RCC 7860 (cell line): Measurements from ENCODE around the gene PPIA.
A peak's percentile ranks its signal among the peaks of the same experiment; 100 is the strongest.
"Not testable (repeated sequence)": the region's sequence is repeated elsewhere in the genome, so short reads cannot be mapped to it uniquely, and the experiment has no call there.

Experiments
- DNase-seq: peaks from one replicate; pipeline ENCODE4 v3.0.0-alpha.2; 2015; ENCODE audit warnings: low spot score
- FAIRE-seq: peaks from 2 replicates; lab custom pipeline; 2012; peaks lifted over from hg19 to GRCh38; lab: Jason Lieb, UNC

The PPIA gene

DNA sequence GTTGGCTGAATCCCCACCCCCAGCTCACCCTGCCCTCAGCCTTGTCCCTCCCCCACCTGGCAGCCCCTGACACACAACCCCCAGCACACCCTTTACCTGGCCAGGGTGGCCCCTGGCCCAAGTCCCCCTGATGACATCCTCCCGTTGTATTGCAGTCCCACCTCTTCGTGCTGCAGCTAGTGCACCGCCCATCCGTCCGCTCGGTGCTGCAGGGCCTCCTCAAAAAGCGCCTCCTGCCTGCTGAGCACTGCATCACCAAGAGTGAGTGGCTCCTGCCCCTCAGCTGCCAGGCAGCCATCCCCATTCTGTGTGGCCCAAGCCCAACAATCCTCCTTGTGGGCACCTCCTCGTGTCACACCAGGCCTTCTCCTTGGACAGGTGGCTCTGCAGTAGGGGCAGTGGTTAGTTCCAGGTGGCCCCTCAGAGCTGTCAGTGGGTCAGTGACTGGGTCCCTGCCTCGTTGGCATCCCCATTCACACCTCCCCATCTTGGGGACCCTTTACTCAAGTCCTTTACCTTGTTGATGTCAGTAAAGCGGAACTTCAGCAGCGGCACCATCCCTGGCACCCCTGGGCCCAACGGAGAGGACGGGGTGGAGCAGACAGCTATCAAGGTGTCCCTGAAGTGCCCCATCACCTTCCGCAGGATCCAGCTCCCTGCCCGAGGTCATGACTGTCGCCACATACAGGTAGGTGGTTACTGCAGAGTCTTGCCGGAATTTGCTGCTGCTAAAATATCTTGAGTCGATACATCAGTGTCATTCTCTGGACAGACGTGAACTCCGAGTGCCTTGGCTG is 33.6 kb upstream of the PPIA start:
- DNase-seq (no peak), FAIRE-seq (no peak)

GRCh38 chr7:44764081-44764480 is 32.4 kb upstream of the PPIA start:
- DNase-seq (no peak), FAIRE-seq (no peak)

- no peak for FAIRE-seq
- DNase-seq: no peak
Measured at GRCh38 chr7:44764665-44765578, 31.6 kb upstream of the PPIA start.

GRCh38 chr7:44765579-44766415 is 30.7 kb upstream of the PPIA start:
- DNase-seq (no peak), FAIRE-seq (no peak)

GRCh38 chr7:44766416-44766801 is 30.1 kb upstream of the PPIA start:
- no peak for FAIRE-seq
- no peak for DNase-seq

- DNase-seq: no peak
- no peak for FAIRE-seq
Measured at GRCh38 chr7:44767134-44767911, 29.2 kb upstream of the PPIA start.

DNA sequence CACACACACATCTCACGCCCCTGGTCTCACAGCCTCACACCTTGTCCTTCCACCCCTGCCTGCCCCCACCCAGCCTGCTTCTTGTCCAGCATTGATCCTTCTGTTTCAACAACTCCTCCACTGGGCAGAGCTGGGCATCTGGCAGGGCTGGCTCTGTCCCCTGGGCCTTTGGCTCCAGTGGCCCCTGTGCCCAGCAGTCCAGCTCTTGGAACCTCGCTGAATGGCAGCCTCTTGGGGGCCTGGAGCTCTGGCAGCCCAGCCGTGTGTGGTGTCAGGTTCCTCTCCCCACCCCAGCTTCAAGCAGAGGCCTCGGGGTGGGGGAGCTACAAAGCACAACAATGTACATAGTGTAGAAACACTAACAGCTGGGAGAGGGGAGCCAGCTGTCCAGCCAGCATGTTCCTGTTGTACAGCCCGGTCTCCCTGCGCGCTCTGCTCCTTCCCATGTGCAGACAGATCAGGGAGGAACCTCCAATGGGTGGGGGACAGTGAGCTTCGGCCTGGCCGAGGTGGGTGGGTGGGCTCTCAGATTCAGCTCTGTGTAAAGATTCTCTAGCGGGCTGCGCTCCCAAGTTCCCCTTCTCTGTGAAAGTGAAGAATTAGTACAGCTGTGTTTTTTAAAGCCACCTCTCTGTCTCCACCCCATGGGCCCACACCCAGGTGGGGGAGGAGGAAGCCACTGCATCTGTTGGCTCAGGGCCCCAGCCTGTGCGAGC is 28.4 kb upstream of the PPIA start:
- FAIRE-seq (no peak), DNase-seq (no peak)

DNA sequence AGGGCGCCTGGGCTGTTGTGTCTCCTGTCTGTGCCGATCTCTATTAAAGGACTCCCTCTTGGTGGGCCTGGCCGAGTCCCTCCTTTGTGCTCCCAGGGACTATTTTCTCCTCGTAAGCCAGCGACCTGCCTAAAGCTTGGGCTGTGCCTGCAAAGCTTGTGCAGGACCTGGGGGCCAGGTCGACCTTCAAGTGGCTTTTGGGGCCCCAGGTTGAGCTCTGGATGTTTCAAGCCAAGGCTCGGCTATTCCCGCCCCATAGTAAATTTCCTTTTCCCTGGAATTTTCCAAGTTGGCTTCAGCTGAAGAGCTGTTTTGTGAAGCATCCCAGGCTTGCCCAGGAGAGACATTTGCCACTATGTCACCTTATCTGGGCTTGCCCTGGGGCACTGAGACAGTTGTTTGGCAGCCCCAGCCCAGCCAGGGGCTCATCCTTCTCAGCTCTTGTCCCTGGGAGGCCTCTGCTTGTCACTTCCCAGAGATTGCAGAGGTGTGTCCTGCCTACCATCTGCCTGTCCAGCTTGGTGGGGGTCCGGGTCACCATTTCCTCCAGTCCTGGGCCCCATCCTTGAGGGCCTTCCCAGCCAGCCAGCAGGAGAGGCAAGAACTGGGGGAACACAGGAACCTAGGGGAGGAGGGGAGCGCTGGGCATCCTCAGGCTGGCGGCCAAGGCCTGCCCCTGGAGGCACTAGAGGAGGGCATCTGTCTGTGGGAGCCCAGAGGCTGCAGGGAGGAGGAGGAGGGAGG is 27.7 kb upstream of the PPIA start:
- FAIRE-seq (no peak), DNase-seq (no peak)

- DNase-seq (no peak), FAIRE-seq (no peak)
Measured at GRCh38 chr7:44769376-44769775, 27.1 kb upstream of the PPIA start.

GRCh38 chr7:44769776-44770294 is 26.6 kb upstream of the PPIA start:
- FAIRE-seq (no peak), DNase-seq (peak; percentile 49)

- DNase-seq: no peak
- FAIRE-seq: no peak
Measured at GRCh38 chr7:44771358-44771757, 25.1 kb upstream of the PPIA start.

GRCh38 chr7:44772440-44772839 is 24.0 kb upstream of the PPIA start:
- DNase-seq: no peak
- no peak for FAIRE-seq

DNA sequence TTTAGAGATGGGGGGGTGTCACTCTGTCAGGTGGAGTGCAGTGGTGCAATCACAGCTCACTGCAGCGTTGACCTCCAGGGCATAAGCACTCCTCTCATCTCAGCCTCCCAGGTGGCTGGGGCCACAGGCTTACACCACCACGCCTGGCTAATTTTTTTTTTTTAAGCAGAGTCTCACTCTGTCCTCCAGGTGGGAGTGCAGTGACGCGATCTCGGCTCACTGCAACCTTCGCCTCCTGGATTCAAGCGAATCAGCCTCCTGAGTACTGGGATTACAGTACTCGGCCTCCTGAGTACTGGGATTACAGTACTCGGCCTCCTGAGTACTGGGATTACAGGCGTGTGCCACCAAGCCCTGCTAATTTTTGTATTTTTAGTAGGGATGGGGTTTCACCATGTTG is 23.6 kb upstream of the PPIA start:
- DNase-seq (no peak), FAIRE-seq (no peak)

DNA sequence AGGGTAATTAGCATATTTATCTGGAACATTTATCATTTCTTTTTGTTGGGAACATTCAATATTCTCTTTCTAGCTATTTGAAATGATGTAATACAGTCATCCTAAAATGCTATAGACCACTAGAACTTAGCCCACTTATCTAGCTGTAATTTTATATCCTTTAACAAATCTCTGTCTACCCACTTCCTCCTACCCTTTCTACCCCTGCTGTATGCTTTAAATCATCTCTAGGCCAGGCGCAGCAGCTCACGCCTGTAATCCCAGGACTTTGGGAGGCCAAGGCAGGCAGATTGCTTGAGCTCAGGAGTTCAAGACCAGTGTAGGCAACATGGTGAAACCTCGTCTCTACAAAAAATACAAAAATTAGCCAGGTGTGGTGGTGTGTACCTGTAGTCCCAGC is 22.0 kb upstream of the PPIA start:
- FAIRE-seq, DNase-seq: not testable (repeated sequence)

DNA sequence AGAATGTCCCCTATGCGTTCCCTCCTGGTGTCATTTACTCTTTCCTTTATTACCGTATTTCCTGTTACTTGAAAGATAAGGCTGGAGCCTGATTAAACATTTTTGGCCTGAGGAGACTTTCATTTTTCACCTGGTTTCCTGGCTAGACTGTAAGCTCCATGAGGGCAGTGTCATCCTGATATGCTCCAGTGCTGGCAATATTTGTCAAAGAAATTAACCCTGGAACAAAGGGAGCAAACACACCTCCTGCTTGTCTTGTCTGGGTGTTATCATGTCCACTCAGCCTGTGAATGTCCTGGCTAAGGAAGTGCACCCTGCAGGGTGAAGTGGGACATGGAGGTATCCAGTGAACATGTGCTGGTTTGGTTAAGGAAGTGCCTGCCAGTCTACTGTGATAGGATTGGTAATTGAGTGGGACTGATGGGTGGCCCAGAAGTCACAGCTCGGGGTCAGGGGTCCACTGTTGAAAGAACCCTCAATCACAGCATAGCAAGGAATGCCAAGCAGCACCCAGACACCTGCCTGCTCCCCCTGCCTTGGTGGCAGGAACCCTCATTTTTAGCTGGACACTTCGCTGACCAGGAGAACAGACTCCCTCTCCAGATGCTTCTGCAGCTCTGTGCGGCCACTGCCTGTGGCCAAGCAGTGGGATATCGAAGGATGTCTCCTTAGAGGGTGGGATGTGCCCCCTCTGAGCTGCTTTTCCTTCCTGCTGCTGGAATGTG is 20.9 kb upstream of the PPIA start:
- no peak for FAIRE-seq
- DNase-seq: no peak

DNA sequence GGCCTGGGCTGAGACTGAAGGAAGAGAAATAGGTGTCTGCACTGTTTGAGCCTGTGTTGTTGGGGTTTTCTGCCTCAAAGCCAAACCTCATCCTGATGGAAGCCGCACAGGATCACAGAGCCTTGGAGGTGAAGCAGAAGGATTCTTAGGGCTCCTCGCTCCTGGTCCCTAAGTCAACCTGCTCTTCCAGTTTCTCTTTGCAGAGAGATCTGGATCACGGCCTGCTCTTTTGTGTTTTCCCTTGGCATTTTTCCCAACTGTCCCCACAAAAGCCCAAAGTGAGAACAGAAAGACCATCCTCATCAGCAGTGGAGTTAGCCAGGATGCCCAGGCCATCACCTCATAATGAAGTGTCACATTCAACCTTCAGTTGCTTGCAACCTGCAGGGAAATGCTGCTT is 20.3 kb upstream of the PPIA start:
- FAIRE-seq (no peak), DNase-seq (no peak)

DNA sequence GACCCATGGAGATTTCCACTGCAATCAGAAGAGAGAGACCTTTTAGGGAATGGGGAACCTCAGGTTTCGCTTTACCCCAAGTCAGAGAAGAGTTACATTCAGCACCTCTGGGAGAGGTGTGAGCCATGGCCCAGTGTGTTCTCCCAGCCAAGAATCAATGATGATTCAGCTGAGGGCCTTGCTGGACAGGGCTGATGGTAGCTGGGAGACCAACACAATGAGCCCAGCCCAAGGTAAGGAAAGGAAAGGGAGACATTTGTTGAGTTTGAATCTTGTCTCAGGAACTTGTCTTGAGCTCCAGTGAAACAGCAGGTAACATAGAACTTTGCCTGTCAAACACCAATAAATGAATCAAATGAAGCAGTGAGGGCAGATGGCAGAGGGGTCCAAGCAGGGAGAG is 14.0 kb upstream of the PPIA start:
- DNase-seq: no peak
- no peak for FAIRE-seq

DNA sequence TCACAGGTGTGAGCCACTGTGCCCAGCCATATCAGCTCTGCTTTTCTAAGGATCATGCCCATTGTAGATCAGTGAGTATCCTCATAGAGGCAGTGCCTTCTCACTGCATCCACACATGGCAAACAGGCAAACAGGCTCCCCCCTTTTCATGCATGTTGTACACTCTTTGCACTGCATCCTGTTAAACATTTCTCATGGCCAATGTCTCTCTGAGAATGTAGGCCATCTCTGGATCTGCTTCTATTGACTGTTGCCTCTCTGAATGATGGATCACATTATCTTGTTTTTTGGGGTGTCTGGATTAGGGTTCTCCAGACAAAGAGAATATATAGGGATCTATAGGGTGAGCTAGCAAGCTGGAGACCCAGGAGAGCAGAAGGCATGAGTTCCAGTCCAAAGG is 13.1 kb upstream of the PPIA start:
- no peak for FAIRE-seq

More for the DNA sequence above, 13.1 kb upstream of the PPIA start:
- no peak for DNase-seq
